ENCODE results near the gene ARAP2.

DNA sequence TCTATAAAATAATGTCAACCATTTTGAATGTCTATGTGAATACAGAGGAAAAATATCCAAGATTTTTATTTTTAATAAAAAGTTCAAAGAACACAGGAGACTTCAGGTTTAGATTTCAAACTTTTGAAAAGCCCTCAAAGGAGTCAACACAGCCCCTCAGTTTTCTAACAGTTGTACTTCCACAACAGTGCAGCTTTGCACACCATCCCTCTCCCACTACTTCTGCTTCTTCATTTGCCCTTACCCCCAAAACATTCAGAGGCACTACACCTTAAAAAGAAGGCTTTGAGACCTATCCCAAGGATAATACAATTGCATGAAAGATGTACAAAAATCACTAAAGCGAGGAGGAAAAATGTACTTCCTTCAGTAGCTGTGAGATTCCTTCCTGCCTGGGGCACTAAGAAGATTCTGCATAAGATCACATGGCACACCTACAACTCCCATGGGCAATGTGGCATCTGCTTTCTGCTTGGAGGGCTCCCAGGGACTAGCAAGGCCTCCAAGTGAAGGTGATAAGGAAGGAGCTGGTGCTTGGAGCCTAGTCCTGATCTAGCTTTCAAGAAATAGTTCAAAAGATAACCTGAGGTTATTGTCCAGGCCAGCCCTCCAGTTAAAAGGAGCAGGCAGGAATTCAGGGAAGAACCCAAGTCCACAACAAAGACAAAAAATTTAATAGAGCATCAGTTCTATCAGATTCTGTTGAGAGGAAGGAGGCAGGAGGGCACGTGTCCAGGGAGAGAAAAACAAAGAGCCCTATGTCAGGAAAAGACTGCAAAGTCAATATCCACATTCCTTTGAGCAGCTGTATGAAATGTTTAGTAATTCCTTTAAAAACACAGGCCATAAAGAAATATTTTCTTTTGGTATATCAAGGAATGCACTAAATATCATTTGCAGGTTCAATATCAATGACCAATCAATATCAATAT, 19.1 kb downstream of the ARAP2 start:
- no peak for TF ChIP-seq POLR2A (IDR thresholded peaks at IDR 0.05)
- TF ChIP-seq, protein P1, sequence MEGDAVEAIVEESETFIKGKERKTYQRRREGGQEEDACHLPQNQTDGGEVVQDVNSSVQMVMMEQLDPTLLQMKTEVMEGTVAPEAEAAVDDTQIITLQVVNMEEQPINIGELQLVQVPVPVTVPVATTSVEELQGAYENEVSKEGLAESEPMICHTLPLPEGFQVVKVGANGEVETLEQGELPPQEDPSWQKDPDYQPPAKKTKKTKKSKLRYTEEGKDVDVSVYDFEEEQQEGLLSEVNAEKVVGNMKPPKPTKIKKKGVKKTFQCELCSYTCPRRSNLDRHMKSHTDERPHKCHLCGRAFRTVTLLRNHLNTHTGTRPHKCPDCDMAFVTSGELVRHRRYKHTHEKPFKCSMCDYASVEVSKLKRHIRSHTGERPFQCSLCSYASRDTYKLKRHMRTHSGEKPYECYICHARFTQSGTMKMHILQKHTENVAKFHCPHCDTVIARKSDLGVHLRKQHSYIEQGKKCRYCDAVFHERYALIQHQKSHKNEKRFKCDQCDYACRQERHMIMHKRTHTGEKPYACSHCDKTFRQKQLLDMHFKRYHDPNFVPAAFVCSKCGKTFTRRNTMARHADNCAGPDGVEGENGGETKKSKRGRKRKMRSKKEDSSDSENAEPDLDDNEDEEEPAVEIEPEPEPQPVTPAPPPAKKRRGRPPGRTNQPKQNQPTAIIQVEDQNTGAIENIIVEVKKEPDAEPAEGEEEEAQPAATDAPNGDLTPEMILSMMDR (IDR thresholded peaks at IDR 0.05), result no peak
